HG03039 (cell line): ENCODE measurements around the gene FALEC.
"Not testable (repeated sequence)": the region's sequence is repeated elsewhere in the genome, so short reads cannot be mapped to it uniquely, and the experiment has no call there.

Experiments
- ATAC-seq: cut with Tn5 transposase; IDR thresholded peaks from one replicate; pipeline ENCODE4 v1.9.1; 2021; ENCODE audit warnings: mild to moderate bottlenecking, moderate library complexity; ENCODE audit not compliant: unreplicated experiment

Gene FALEC

DNA sequence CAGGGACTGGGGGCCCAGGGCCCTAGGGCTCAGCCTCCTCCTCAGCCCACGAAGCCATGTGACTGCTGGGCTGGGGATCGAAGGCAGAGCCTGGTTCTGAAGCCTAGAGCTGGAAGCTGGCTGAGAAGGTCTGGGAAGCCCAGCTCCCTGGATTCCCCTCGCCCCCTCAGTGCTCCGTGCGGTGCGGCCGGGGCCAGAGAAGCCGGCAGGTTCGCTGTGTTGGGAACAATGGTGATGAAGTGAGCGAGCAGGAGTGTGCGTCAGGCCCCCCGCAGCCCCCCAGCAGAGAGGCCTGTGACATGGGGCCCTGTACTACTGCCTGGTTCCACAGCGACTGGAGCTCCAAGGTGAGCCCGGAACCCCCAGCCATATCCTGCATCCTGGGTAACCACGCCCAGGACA, 42.8 kb downstream of the FALEC start:
- no peak for ATAC-seq

DNA sequence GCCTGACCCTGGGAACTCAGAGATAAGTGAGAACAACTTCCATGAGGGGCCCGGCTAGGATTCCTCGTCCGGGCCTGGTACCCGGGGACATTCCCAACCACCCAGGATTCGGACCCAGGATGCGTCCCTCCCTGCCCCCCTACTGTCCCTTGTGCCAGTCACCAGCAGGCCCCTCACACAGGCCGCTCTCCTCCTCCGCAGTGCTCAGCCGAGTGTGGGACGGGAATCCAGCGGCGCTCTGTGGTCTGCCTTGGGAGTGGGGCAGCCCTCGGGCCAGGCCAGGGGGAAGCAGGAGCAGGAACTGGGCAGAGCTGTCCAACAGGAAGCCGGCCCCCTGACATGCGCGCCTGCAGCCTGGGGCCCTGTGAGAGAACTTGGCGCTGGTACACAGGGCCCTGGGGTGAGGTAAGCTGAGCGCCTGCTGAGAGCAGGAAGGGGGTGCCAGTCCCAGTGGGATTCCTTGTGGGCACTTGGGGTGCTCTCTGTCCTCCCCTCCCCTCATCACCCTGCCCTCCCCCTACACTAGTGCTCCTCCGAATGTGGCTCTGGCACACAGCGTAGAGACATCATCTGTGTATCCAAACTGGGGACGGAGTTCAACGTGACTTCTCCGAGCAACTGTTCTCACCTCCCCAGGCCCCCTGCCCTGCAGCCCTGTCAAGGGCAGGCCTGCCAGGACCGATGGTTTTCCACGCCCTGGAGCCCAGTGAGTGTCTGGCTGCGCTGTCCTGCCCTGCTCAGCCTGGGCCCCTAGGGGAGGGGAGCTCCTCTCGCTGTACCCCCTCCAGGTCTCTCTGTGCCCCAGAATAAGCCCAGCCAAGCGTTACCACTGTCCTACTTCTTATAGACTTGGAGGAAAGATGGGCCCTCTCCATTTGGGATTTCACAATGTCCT, 43.5 kb downstream of the FALEC start:
- no peak for ATAC-seq

DNA sequence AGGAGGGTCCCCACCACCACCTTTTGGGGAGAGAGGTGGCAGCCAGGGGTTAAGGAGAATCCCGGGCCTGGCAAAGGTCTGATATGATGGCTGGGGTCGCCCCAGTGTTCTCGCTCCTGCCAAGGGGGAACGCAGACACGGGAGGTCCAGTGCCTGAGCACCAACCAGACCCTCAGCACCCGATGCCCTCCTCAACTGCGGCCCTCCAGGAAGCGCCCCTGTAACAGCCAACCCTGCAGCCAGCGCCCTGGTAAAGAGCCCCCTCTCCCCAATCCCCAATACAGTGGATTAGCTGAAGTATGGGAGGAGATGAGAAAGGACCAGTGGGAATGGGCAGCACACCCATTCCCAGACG, 44.1 kb downstream of the FALEC start:
- no peak for ATAC-seq

DNA sequence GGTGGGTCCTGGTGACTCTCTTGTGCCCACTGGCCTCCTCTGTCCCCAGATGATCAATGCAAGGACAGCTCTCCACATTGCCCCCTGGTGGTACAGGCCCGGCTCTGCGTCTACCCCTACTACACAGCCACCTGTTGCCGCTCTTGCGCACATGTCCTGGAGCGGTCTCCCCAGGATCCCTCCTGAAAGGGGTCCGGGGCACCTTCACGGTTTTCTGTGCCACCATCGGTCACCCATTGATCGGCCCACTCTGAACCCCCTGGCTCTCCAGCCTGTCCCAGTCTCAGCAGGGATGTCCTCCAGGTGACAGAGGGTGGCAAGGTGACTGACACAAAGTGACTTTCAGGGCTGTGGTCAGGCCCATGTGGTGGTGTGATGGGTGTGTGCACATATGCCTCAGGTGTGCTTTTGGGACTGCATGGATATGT, 44.5 kb downstream of the FALEC start:
- ATAC-seq, result no peak

DNA sequence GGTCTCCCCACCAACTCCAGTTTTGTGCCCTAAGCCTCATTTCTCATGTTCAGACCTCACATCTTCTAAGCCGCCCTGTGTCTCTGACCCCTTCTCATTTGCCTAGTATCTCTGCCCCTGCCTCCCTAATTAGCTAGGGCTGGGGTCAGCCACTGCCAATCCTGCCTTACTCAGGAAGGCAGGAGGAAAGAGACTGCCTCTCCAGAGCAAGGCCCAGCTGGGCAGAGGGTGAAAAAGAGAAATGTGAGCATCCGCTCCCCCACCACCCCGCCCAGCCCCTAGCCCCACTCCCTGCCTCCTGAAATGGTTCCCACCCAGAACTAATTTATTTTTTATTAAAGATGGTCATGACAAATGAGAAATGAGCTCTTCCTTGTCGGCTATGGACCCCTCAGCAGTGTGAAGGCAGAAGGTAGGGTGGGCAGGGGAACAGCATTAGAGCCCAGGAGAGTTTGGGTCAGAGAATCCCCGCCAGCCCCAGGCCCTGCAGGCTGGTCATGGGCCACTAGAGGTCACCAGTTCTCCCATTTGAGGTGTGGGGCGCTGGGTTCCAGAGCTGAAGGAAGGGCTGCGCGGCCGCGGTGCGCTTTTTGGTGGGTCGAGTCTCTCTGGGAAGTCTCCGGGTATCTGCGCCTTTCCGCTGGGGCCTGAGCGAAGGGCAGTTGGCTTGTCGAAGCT, 45.2 kb downstream of the FALEC start:
- ATAC-seq, result peak; percentile 28

DNA sequence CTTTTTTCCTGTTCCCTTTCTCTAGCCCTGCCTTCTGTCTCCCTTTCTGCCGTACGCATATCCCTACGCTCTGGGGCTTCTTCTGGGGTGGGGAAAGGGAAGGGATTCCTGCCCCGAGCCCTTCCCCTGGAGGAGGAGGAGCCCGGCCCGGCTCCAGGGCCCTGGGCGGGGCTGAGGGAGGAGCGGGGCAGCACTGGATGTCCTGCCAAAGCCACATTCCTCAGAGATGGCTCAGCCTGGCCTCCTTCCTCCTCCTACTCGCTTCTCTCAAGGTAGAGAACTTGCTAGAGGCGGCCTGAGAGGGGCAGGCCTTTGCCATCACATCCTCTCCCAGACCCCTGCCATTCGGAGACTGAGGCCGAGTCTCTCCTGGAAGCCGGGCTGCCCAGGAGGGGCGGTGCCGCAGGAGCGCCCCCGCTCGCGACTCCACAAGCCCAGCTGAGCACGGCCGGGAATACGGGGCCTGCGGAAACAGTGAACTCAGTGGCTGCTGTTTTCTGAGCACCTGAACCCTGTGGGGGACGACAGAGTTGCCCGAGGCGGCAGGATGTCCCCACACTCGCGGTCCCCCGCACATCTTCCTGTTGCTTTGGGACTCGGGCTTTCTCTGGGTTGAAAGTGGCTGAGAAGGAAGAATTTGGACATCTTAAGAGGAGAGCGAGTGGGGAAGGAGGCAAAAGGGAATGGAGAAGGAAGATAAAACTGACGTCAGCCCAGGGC, 45.9 kb downstream of the FALEC start:
- ATAC-seq, result peak; percentile 24

DNA sequence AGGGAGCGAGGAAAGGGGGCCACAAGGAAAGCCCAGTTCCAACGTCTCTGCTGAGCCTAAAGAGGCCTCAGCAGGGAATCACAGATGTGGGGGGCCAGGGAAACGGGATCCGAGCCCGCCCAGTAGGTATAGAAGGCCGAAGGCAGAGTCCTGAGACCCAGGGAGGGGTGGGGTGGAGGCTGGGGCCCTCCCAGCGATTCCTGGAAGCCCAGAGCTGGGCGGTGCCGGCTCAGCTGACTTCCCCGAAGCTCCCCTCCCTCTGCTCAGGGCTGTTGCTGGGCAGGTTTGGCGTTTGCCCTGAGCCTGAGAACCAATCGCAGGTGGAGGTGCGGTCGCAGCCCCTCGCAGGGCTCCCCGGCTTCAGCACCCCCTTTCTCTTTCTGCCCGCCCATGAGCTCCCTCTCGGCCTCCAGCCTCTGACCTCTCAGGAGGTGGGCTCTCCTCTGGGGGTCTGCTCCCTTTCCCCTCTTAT, 46.5 kb downstream of the FALEC start:
- peak; percentile 34 for ATAC-seq

DNA sequence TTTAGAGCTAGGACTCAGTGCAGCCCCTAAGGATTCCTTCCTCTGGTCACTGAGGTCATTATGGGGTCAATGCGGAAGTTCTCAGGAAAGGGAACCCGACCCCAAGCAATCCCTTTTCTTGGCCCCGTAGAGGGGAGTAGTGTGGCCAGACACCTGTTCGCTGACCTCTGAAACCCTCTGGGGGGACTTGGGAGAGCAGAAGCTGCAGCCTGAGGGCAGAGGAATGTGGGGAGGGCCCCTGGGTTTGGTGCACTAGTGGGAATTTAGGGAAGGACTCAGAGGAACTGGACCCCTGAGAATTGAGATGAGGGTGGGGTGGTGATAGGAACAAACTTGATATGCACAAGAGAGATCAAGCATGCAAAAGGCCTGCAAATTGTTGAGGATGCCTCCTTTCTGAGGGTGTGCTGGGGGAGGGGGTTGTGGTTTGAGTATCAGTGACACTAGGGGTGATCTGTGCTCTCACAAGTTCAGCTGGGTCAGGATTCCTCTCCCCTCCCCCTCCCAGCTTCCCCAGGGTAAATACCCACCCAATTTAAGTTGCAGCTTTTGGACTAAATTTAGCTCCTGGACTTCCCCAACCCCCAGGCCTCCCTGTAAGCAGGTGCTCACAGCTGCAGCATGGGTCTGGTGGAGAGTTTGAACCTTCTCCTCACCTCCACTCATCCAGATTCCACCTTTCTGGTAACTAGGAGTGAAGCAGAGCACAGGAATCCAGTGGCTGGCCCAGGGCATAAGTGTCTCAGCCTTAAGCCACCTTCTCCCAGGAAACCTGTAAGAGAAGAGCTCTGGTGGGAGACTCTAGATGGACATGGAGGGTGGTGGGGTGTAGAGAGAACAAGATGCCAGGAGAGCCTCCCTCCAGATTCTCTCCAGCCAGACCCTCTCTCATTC, 47.1 kb downstream of the FALEC start:
- peak; percentile 32 for ATAC-seq

DNA sequence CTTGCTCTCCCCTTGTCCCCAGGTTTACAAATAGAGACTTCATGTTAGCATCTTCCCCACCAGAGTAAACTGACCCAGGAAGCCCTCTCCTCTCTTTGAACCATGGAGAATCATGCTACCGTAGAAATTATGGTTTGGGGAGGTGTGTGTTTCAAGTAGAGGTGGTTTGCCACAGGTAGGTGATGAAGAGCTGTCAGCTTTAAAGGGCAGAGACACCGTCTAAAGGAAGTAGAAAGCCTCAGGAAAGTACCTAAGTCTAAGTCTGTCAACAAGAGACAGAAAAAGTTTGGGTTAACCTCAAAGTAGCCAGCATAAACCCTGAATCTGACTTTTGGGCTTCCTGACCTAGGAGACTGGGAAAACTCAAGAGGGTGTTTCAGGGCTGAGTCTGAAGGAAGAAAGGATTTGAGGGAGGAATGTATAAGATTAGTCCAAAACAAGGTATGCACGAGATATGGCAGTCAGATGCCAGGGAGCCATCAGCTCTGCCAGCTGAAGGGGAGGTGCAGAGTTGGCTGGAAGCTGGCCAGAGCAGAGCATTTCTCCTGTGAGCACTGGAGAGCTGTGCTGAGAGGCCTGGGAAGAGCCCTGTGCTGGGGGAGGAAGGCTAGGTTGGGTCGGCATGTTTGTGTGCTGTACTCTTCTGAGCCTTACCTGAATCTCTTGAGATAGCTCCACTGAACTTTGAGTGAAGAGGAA, 47.9 kb downstream of the FALEC start:
- ATAC-seq, result no peak

DNA sequence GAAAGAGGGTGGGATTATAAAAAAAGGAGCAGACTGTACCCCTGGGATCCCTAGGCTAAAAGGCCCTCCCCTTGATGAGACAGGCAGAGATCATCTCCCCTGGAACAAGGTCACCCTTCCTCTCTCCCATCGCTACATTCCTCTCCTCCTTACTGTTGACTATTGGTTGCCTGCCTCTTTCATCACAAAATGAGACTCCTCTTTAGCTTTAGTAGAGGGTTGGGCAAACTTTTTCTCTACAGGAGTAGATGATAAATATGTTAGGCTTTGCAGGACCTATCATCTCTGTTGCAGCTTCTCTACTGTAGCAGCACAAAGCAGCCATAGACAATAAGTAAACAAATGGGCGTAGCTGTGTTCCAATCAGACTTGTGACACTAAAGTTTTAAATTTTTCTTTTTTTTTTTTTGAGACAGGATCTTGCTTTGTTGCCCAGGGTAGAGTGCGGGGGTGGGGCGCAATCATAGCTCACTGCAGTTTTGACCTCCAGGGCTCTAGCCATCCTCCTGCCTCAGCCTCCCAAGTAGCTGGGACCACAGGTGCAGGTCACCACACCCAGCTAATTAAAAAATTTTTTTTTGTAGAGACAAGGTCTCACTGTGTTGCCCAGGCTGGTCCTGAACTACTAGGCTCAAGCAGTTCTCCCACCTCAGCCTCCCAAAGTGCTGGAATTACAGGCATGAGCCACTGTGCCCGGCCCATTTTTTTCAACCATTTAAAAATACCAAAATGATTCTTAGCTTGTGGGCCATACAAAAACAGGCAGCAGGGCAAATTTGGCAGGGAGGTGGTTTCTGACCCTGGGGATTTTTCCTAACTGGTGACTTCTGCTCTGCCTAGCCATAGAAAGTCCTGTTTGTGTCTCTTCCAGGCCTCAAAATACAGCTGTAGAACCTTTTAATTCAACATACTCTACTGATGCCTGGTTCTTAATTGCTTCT, 48.8 kb downstream of the FALEC start:
- no peak for ATAC-seq

DNA sequence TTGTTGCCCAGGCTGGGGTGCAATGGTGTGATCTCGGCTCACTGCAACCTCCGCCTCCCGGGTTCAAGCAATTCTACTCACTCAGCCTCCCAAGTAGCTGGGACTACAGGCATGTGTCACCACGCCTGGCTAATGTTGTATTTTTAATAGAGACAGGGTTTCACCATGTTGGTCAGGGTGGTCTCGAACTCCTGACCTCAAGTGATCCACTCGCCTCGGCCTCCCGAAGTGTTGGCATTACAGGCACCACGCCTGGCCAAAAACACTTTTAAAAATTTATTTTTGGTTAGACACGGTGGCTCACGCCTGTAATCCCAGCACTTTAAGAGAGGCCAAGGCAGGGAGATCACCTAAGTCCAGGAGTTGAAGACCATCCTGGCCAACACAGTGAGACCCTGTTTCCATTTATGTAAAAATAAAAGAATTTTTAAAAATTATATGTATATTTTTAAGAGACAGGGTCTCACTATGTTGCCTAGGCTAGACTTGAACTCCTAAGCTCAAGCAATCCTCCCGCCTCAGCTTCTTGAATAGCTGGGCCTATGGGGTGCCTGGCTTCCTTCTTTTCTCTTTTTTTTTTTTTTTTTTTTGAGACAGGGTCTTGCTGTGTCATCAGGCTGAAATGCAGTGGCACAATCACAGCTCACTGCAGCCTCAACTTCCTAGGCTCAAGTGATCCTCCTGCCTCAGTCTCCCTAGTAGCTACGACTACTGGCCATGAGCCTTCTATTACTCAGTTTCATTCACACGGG, 49.9 kb downstream of the FALEC start:
- not testable (repeated sequence) for ATAC-seq

DNA sequence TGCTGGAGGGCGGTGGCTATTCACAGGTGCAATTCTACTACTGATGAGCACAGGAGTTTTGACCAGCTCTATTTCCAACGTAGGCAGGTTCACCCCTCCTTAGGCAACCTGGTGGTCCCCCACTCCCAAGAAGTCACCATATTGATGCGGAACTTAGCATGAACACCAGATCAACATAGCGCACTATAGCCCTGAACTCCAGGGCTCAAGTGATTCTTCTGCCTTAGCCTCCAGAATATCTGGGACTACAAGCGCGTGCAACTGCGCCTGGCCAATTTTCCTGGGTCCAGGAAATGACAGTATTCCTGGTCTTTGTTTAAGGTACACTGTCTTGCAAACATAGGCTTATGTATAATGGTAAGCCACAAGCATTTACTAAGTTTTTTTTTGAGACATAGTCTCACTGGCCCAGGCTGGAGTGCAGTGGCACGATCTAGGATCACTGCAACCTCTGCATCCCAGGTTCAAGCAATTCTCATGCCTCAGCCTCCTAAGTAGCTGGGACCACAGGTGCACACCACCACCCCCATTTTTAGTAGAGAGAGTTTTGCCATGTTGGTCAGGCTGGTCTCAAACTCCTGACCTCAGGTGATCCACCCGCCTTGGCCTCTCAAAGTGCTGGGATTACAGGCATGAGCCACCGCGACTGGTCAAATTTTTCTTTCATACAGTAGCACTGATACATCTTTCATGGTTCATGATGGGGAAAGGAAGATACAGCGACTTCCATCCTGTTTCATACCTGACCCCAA, 51.2 kb downstream of the FALEC start:
- ATAC-seq, result no peak

DNA sequence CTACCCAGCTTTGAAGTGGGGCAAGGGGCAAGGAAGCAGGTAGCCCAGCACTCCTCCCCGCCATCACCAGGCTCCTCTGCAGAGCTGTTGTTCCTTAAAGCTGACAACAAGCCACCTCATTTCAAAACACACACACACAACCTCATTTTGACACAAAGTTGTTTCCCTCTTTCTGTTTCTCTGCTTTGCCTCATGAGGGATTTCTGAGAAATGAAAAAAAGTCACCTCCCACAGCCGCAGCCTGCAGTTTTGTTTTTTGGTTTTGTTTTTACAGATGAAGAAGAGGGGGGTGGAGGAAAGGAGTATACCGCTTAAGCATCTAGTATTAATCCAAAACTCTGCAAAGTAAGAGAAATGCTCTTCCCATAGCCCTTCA, 51.8 kb downstream of the FALEC start:
- ATAC-seq, result peak; percentile 20

DNA sequence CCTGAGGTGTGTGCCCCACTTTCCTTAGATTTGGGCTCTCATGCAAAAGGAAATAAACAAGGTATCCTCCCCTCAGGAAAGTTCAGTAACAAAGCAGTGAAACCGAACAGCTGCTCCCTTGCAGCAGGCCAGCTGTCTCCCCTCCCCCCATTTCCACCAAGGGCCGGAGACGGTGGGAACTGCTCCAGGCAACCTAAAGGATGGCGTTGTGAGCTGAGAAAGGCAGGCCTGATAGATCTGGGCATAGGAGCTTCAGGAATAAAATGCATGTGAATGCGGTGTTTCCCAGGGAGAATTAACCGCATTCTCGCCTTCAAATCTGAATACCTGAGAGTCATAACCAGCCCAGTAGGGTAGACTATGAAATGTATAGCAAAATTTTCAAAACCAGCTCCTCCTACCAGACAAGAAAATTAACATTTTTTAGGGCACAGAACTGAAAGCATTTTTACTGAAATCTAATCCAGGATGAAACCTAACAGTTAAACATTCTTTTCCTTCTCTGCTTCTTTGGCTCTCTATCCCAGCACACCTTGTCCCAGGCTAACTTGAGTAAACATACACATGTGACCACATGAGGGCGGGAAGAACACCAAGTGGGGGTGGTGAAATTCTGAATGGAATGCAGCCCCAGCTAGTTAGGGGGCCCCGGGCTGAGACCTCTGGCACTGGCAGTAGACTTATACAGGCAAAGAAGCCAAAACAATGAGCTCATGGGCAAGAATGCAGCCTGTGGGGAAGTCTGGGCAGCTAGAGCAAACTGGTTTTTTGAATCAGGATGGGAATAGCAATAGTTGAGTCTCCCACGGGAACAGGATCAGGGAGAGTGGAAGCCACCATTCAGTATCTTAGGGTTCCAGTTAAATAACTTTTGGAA, 52.4 kb downstream of the FALEC start:
- peak; percentile 10 for ATAC-seq

DNA sequence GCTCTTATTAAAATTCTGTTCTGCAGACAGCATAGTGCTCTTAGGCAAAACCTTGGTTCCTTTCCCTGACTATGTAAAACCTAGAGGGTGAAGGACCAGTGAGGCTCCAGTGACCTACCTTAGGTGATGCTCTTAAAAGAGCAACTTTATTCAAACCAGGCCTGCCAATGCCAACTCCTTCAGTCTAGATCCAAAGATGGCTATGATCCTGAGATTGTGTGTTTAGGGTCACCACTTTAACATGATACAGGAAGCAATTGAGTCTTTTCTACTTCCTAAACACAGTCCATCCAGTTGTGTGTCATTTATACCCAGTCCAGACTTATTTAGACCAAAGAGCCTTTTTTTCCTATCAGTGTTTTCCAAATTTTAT, 53.0 kb downstream of the FALEC start:
- no peak for ATAC-seq

DNA sequence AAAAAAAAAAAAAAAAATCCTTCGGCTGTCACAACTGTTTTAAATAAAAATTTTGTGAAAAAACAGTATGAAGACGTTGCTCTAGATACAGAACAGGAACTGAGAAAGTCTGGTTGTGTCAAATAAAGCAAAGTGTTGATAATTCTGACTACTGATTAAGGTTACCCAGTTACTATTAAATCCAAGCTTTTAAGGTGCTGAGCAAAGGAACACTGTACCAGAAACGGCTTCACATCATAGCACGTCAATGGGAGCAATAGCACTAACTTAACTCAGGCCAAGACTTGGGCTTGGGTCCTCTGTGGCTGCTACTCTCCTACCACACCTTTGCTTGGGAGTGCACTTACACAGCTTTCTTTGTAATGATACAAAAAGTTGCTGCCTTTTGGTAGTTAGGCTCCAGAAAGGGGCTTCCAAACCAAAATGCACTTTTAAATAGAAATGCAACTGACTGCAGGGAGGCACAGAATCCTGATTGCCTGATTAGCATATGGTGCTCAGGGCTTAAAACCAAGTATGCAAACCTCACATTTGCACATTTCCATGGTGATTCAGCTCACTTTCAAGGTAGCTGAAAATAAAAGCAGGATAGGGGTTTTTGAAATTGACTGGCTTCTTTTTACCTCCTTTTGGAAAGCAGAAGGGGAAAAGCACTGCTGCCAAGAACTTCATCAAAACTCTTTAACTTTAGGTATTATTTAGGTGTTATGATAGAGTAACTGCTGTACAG, 57.5 kb downstream of the FALEC start:
- no peak for ATAC-seq
